GM12878 (cell line): ENCODE data around the gene YPEL2. TPM values are rescaled to one million over a fixed set of nuclear protein-coding genes. Genes with fewer than 3 reads are reported as not detected.

Experiments
- ATAC-seq: fragments of 200-7000 bp; cut with Tn5 transposase; 3 replicates; pipeline ENCODE4 v1.9.1; 2020; ENCODE audit warnings: mild to moderate bottlenecking, moderate library complexity
- BruUV-seq: library from RNA; stranded (reverse); fragments of 400-500 nt; replicated peaks from 2 replicates; lab custom pipeline; 2021; lab: Mats Ljungman, UMichigan
- CTCF ChIA-PET: fragments of 300-600 bp; sonication (Branson Sonifier 250); formaldehyde crosslinking; extraction: SDS; loops from one replicate; lab custom pipeline; 2021; ENCODE audit warnings: inconsistent platforms; lab: Yijun Ruan, JAX
- POLR2A ChIA-PET: fragments of 350-600 bp; formaldehyde crosslinking; extraction: SDS; loops from one replicate; lab custom pipeline; 2021; ENCODE audit warnings: inconsistent platforms; lab: Charles Lee
- RAD21 ChIA-PET: fragments of 300-600 bp; sonication (Branson Sonifier 250); formaldehyde crosslinking; loops from one replicate; lab custom pipeline; 2023; ENCODE audit warnings: antibody characterized with exemption; ENCODE audit not compliant: unreplicated experiment; lab: Charles Lee
- SMC1A ChIA-PET: fragments of 300-600 bp; sonication (Branson Sonifier 250); formaldehyde crosslinking; loops from one replicate; lab custom pipeline; 2023; ENCODE audit not compliant: unreplicated experiment, uncharacterized antibody; lab: Charles Lee
- DNase-seq: peaks from one replicate; pipeline ENCODE4 v3.0.0-alpha.2; 2011; ENCODE audit warnings: low read depth, low spot score
- FAIRE-seq: peaks from 3 replicates; lab custom pipeline; 2011; peaks lifted over from hg19 to GRCh38; lab: Jason Lieb, UNC
- H2AFZ ChIP-seq: 2 replicates; pipeline ENCODE4 v1.6.0; 2011; ENCODE audit warnings: low read depth, low read length, control low read depth; ENCODE audit not compliant: control insufficient read depth
- H3K27ac ChIP-seq: 2 replicates; pipeline ENCODE4 v1.5.1; 2011; ENCODE audit warnings: control low read depth; ENCODE audit not compliant: control insufficient read depth, insufficient read depth
- H3K27me3 ChIP-seq, 2 experiments: replicated peaks in 1 of 2; 2 replicates each; pipeline versions ENCODE4 v1.6.0 to v1.6.1; 2011; ENCODE audit warnings: low read length in 1 of 2; ENCODE audit not compliant: control insufficient read depth in 2 of 2, insufficient read depth in 2 of 2
- H3K36me3 ChIP-seq, 2 experiments: 2 replicates each; pipeline ENCODE4 v1.5.1; 2011; ENCODE audit warnings: low read length in 1 of 2; ENCODE audit not compliant: control insufficient read depth in 2 of 2, insufficient read depth in 2 of 2
- H3K4me1 ChIP-seq: 2 replicates; pipeline ENCODE4 v1.6.1; 2011; ENCODE audit warnings: mild to moderate bottlenecking, low read length, moderate library complexity, mixed read lengths; ENCODE audit not compliant: control insufficient read depth, insufficient read depth
- H3K4me2 ChIP-seq: 2 replicates; pipeline ENCODE4 v1.6.0; 2011; ENCODE audit warnings: control low read depth; ENCODE audit not compliant: control insufficient read depth, insufficient read depth
- H3K4me3 ChIP-seq: fragments of 200-600 bp; sonication (generic); 2 replicates; pipeline ENCODE4 v1.5.1; 2016
- H3K79me2 ChIP-seq: 2 replicates; pipeline ENCODE4 v1.6.0; 2011; ENCODE audit warnings: low read length; ENCODE audit not compliant: control insufficient read depth, insufficient read depth
- H3K9ac ChIP-seq: 2 replicates; pipeline ENCODE4 v1.8.0; 2011; ENCODE audit warnings: low read length, control low read depth, mixed read lengths; ENCODE audit not compliant: control insufficient read depth, insufficient read depth
- H3K9me3 ChIP-seq: replicated peaks from 3 replicates; pipeline ENCODE4 v1.5.1; 2011; ENCODE audit warnings: mild to moderate bottlenecking, low read length; ENCODE audit not compliant: control insufficient read depth, insufficient read depth
- H4K20me1 ChIP-seq: 2 replicates; pipeline ENCODE4 v1.6.0; 2011; ENCODE audit not compliant: control insufficient read depth, insufficient read depth
- CBX3 ChIP-seq: fragments of 200-600 bp; sonication (generic); IDR thresholded peaks from 2 replicates; pipeline ENCODE4 v1.6.1; 2016; ENCODE audit warnings: low read depth, borderline replicate concordance
- CEBPB ChIP-seq, 2 experiments: fragments of 150-350 bp in 1 of 2; IDR thresholded peaks; 2 replicates each; pipeline ENCODE4 v1.6.1; 2012 to 2014; ENCODE audit warnings: low read depth in 2 of 2, low read length in 2 of 2, borderline replicate concordance in 1 of 2, inconsistent platforms in 1 of 2
- ETV6 ChIP-seq, 2 experiments: fragments of 450-650 bp in 1 of 2; IDR thresholded peaks in 1 of 2; conservative IDR thresholded peaks in 1 of 2; 2 replicates each; pipeline ENCODE4 v1.6.1; 2014; ENCODE audit warnings: antibody characterized with exemption in 1 of 2, borderline replicate concordance in 1 of 2, low read depth in 1 of 2, mild to moderate bottlenecking in 1 of 2, moderate library complexity in 1 of 2
- FOS ChIP-seq: IDR thresholded peaks from 3 replicates; pipeline ENCODE4 v1.6.1; 2011; ENCODE audit warnings: borderline replicate concordance; ENCODE audit not compliant: insufficient read length; ENCODE audit errors: extremely low read depth
- HDAC6 ChIP-seq: fragments of 200-600 bp; sonication (generic); IDR thresholded peaks from one replicate; pipeline ENCODE4 v1.8.0; 2017; ENCODE audit warnings: antibody characterized with exemption; ENCODE audit not compliant: unreplicated experiment
- JUNB ChIP-seq: IDR thresholded peaks from 2 replicates; pipeline ENCODE4 v1.6.1; 2016; ENCODE audit warnings: antibody characterized with exemption, mild to moderate bottlenecking
- JUND ChIP-seq: IDR thresholded peaks from 2 replicates; pipeline ENCODE4 v1.6.1; 2012; ENCODE audit warnings: low read depth, mild to moderate bottlenecking, low read length, improper control_type of control experiment, moderate library complexity
- KLF5 ChIP-seq: fragments of 450-650 bp; IDR thresholded peaks from 2 replicates; pipeline ENCODE4 v1.6.1; 2014; ENCODE audit warnings: mild to moderate bottlenecking; ENCODE audit not compliant: partially characterized antibody
- LARP7 ChIP-seq: fragments of 450-650 bp; IDR thresholded peaks from 2 replicates; pipeline ENCODE4 v1.6.1; 2017; ENCODE audit warnings: mild to moderate bottlenecking
- PAX8 ChIP-seq: fragments of 450-650 bp; IDR thresholded peaks from 2 replicates; pipeline ENCODE4 v1.6.1; 2017; ENCODE audit warnings: mild to moderate bottlenecking, moderate library complexity
- RB1 ChIP-seq: fragments of 450-650 bp; formaldehyde crosslinking; IDR thresholded peaks from 2 replicates; pipeline ENCODE4 v1.6.1; 2017; ENCODE audit warnings: mild to moderate bottlenecking, borderline replicate concordance
- RCOR1 ChIP-seq: conservative IDR thresholded peaks from 2 replicates; pipeline ENCODE4 v1.6.1; 2012; ENCODE audit warnings: low read depth, low read length, improper control_type of control experiment
- SPI1 ChIP-seq: IDR thresholded peaks from 2 replicates; pipeline ENCODE4 v1.6.1; 2011; ENCODE audit warnings: low read depth, mild to moderate bottlenecking, low read length, moderate library complexity, borderline replicate concordance; ENCODE audit not compliant: insufficient read depth
- YY1 ChIP-seq: IDR thresholded peaks from 2 replicates; pipeline ENCODE4 v1.6.1; 2011; ENCODE audit warnings: low read depth, mild to moderate bottlenecking, low read length
- ZBED1 ChIP-seq: IDR thresholded peaks from 2 replicates; pipeline ENCODE4 v1.6.1; 2016; ENCODE audit warnings: borderline replicate concordance
- ZNF207 ChIP-seq: fragments of 450-650 bp; IDR thresholded peaks from 2 replicates; pipeline ENCODE4 v1.6.1; 2014; ENCODE audit warnings: antibody characterized with exemption, mild to moderate bottlenecking, borderline replicate concordance
- WGBS: methylation state at CpG from one replicate; pipeline ENCODE4 v1.1.6; 2016; ENCODE audit warnings: low lambda C conversion rate; ENCODE audit not compliant: insufficient replicate concordance, insufficient coverage; ENCODE audit errors: missing lambda C conversion rate; 5-methylcytosine and 5-hydroxymethylcytosine counted together
- in situ Hi-C: fragments of 300-500 bp; cut with MboI; formaldehyde crosslinking; loops from 9 replicates; pipeline ENCODE4 v1.14.3; 2018; ENCODE audit warnings: mixed read lengths
- intact Hi-C: fragments of 100-400 bp; cut with micrococcal nuclease; formaldehyde crosslinking; loops from one replicate; pipeline ENCODE4 v1.14.2; 2022; ENCODE audit not compliant: unreplicated experiment
- polyA plus RNA-seq, 11 experiments: library from polyadenylated mRNA; depleted of rRNA in 4 of 11; unstranded in 6 of 11; stranded (reverse) in 5 of 11; fragments of >200 nt; fragmentation: Nextera tagmentation in 4 of 11; fragmentation: Illumina TruSeq in 1 of 11; extraction: Ambion mirVana in 4 of 11; extraction: Trizol in 1 of 11; gene quantifications; 1 replicate in 1 of 11; 2 replicates in 10 of 11; pipeline versions ENCODE4 v1.2.1 to v1.2.3, GENCODE V29; 2011 to 2016; ENCODE audit warnings: inconsistent platforms in 2 of 11, missing spikeins in 2 of 11, low read depth in 1 of 11
- total RNA-seq, 4 experiments: library from RNA; depleted of rRNA in 3 of 4; stranded (reverse); fragments of >200 nt in 3 of 4; fragmentation: Illumina TruSeq in 1 of 4; extraction: Trizol in 1 of 4; gene quantifications; 2 replicates each; pipeline versions ENCODE4 v1.2.1 to v1.2.3, GENCODE V29; 2013 to 2021
- TF ChIP-seq, protein P1 (sequence below): fragments of 450-650 bp; IDR thresholded peaks from 2 replicates; pipeline ENCODE4 v1.6.1; 2016; ENCODE audit warnings: mild to moderate bottlenecking

The YPEL2 gene
- total and polyA plus RNA-seq, 10 of the 15 experiments (the other 5 are each of a cell fraction or from before 2014, with no cell fraction given), result 0.11 to 8.1 (median 0.48) TPM

DNA sequence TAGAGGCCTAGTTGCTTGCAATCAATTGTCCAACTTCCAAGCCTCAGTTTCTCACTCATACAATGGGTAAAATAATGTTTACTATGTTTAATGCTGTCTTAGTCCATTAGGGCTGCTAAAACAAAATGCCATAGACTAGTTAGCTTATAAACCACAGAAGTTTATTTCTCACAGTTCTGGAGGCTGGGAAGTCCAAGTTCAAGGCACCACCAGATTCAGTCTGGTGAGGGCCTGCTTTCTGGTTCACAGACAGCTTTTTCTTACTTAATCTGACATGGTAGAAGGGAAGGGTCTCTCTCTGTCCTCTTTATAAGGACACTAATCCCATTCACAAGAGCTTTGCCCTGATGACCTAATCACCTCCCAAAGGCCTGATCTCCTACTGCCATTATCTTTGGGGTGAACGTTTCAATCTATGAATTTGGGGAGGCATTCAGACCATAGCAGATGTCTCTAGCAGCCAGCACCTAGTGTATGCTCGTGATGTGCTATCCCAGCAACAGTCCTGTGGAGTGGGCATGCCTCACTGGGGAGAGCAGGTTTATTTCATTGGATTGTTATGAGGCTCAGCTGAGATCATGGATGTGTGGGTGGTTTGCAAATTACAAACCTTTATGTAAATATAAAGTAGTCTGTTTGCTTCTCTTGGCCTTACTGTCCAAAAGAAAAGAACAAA is 25.2 kb downstream of the YPEL2 start:
- Histone ChIP-seq H3K4me3 (no peak overlapping the region), H3K4me2 (no peak overlapping the region), H3K27ac (no peak overlapping the region)
- no peak for FAIRE-seq
- SMC1A ChIA-PET, result interaction anchor here (1.1 kb wide), 1 partner anchor 24 kb away, joined by 3 read pairs; no protein-coding TSS in a partner anchor
- CTCF ChIA-PET, result interaction anchor here (0.8 to 2.0 kb wide), 3 partner anchors 18 to 80 kb away, joined by 3 to 7 read pairs (median 4); no protein-coding TSS in a partner anchor
- DNase-seq, result no peak
- RAD21 ChIA-PET, result interaction anchor here (1.1 kb wide), 1 partner anchor 19 kb away, joined by 3 read pairs; no protein-coding TSS in a partner anchor
- ATAC-seq, result no peak
- no peak for TF ChIP-seq ZBED1
- TF ChIP-seq KLF5, result no peak
- TF ChIP-seq JUNB, result no peak
- TF ChIP-seq, all 136 proteins: peak for 0
- Histone ChIP-seq H3K4me1 (peaks cover 16% of the 10 kb centered on the region), H3K9me3 (no peaks in the 10 kb centered on the region; the same call in 2 of the 3 replicates), H2AFZ (no peak overlapping the region), H3K79me2 (no peaks in the 10 kb centered on the region), H4K20me1 (no peaks in the 10 kb centered on the region), H3K36me3 (no peaks in the 10 kb centered on the region), H3K9ac (no peak overlapping the region), H3K27me3 (no peaks in the 10 kb centered on the region)
- intact Hi-C loops, result no loop called here
- no TSS peak for BruUV-seq
- in situ Hi-C loops, result no loop called here
- POLR2A ChIA-PET, result no interaction called here
- WGBS, result 79% methylated on average over 2 of the region's 2 CpGs

DNA sequence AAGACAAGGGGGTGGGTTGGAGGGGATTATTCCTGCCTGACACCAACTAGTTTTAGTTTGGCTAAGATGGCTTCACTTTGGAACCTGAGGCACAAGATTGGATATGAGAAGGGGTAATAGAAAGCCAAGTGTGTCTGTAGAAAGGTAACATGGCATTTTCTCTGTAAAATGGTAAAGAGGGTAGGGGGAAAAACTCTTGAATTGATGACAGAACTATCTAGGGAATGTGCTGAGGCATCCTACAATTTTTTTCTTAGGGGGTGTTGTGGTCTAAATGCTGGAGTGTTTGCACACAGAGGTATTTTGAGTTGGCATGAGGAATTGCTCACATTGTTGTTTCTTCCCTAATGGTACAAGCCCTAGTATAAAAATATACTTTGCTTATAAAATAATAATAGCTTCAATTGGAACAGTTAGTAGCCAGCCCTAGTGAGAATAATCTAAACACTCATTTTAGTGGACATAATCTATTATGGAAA is 25.8 kb downstream of the YPEL2 start:
- Histone ChIP-seq H3K4me3 (no peak overlapping the region), H3K27ac (no peak overlapping the region), H3K36me3 (no peaks in the 10 kb centered on the region), H3K9ac (no peak overlapping the region), H2AFZ (no peak overlapping the region), H4K20me1 (no peaks in the 10 kb centered on the region), H3K9me3 (no peaks in the 10 kb centered on the region; the same call in 2 of the 3 replicates), H3K27me3 (no peaks in the 10 kb centered on the region), H3K4me2 (no peak overlapping the region), H3K4me1 (peaks cover 22% of the 10 kb centered on the region), H3K79me2 (no peaks in the 10 kb centered on the region)
- DNase-seq, result no peak
- no TSS peak for BruUV-seq
- ATAC-seq, result no peak
- RAD21 ChIA-PET, result interaction anchor here (1.1 kb wide), 1 partner anchor 18 kb away, joined by 3 read pairs; no protein-coding TSS in a partner anchor
- intact Hi-C loops, result no loop called here
- CTCF ChIA-PET, result interaction anchor here (1.1 to 2.0 kb wide), 2 partner anchors 27 to 79 kb away, joined by 4 to 7 read pairs; no protein-coding TSS in a partner anchor
- SMC1A ChIA-PET, result no interaction called here
- in situ Hi-C loops, result no loop called here
- no peak for FAIRE-seq
- POLR2A ChIA-PET, result no interaction called here
- no peak for TF ChIP-seq RCOR1
- no peak for TF ChIP-seq LARP7
- TF ChIP-seq ETV6 (conservative IDR thresholded peaks at IDR 0.05 in 1 of 2, IDR thresholded peaks at IDR 0.05 in 1 of 2; ENCODE audit: borderline replicate concordance in 1 of 2, low read depth in 1 of 2), result no peak
- TF ChIP-seq ZNF207, result no peak
- TF ChIP-seq RB1, result no peak
- TF ChIP-seq FOS, result no peak
- no peak for TF ChIP-seq PAX8
- TF ChIP-seq YY1, result no peak
- TF ChIP-seq, protein P1, sequence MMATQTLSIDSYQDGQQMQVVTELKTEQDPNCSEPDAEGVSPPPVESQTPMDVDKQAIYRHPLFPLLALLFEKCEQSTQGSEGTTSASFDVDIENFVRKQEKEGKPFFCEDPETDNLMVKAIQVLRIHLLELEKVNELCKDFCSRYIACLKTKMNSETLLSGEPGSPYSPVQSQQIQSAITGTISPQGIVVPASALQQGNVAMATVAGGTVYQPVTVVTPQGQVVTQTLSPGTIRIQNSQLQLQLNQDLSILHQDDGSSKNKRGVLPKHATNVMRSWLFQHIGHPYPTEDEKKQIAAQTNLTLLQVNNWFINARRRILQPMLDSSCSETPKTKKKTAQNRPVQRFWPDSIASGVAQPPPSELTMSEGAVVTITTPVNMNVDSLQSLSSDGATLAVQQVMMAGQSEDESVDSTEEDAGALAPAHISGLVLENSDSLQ, result no peak
- no peak for TF ChIP-seq SPI1
- no peak for TF ChIP-seq HDAC6
- TF ChIP-seq CEBPB (IDR thresholded peaks at IDR 0.05; ENCODE audit: borderline replicate concordance in 1 of 2, low read depth in 2 of 2, low read length in 2 of 2), result no peak
- no peak for TF ChIP-seq CBX3
- no peak for TF ChIP-seq JUND
